ENCODE measurements around the gene LAMA5.

DNA sequence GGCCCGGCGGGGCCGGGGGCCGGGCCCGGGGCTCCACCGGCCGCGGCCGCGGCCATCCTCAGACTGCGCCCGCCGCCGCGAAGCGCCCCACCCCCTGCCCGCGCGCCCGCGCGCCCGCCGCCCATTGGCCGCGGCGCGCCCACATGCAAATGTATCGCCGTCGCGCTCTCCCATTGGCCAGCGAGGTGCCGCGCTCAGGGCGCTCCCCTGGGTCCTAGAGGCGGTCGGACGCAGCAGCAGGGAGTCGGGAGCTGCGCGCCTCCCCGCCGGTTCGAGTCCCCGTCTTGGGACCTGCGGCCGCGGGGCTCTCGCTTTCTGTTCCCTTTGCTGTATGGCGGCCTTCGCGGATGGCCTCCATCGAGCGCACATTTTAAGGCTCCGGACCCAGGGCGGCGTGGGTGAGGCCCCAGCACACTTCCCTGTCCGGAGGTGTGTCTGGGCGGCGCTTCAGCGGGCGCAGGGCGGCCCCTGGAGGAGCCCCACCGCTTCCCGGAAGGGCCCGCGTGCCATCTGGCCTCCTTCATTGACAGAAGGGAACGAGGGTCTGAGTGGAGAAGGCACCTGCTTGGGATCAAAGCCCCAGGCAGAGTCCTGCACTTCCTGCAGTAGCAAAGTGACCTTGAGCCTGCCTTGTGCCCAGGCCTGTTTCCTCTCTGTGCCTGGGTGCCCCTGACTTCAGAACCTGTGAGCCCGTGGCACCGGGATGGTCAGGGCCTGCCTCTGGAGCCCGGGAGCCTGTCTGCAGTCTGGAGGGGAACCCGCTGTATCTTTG lies 40.3 kb upstream of the LAMA5 start, which contains the start of gene CABLES2:
- TF ChIP-seq EP300 (IDR thresholded peaks at IDR 0.05; ENCODE audit: borderline replicate concordance) (peak; percentile 17; the same call in 1 of the 2 replicates), RAD21 (IDR thresholded peaks at IDR 0.05; ENCODE audit: low read depth) (no peak; the same call in 1 of the 2 replicates), EGR1 (IDR thresholded peaks at IDR 0.05) (no peak), TAF1 (IDR thresholded peaks at IDR 0.05; ENCODE audit: low read depth) (peak; percentile 57; the same call in 1 of the 2 replicates), TEAD4 (IDR thresholded peaks at IDR 0.05) (no peak)
- TF ChIP-seq, protein P1, sequence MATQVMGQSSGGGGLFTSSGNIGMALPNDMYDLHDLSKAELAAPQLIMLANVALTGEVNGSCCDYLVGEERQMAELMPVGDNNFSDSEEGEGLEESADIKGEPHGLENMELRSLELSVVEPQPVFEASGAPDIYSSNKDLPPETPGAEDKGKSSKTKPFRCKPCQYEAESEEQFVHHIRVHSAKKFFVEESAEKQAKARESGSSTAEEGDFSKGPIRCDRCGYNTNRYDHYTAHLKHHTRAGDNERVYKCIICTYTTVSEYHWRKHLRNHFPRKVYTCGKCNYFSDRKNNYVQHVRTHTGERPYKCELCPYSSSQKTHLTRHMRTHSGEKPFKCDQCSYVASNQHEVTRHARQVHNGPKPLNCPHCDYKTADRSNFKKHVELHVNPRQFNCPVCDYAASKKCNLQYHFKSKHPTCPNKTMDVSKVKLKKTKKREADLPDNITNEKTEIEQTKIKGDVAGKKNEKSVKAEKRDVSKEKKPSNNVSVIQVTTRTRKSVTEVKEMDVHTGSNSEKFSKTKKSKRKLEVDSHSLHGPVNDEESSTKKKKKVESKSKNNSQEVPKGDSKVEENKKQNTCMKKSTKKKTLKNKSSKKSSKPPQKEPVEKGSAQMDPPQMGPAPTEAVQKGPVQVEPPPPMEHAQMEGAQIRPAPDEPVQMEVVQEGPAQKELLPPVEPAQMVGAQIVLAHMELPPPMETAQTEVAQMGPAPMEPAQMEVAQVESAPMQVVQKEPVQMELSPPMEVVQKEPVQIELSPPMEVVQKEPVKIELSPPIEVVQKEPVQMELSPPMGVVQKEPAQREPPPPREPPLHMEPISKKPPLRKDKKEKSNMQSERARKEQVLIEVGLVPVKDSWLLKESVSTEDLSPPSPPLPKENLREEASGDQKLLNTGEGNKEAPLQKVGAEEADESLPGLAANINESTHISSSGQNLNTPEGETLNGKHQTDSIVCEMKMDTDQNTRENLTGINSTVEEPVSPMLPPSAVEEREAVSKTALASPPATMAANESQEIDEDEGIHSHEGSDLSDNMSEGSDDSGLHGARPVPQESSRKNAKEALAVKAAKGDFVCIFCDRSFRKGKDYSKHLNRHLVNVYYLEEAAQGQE (IDR thresholded peaks at IDR 0.05; ENCODE audit: low read depth) = no peak
- TF ChIP-seq, protein P2, sequence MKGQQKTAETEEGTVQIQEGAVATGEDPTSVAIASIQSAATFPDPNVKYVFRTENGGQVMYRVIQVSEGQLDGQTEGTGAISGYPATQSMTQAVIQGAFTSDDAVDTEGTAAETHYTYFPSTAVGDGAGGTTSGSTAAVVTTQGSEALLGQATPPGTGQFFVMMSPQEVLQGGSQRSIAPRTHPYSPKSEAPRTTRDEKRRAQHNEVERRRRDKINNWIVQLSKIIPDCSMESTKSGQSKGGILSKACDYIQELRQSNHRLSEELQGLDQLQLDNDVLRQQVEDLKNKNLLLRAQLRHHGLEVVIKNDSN (IDR thresholded peaks at IDR 0.05) = 0 out of 2 replicates have a peak, but pooled peaks have one; percentile 25
- TF ChIP-seq, protein P3, sequence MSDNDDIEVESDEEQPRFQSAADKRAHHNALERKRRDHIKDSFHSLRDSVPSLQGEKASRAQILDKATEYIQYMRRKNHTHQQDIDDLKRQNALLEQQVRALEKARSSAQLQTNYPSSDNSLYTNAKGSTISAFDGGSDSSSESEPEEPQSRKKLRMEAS (IDR thresholded peaks at IDR 0.05) = peak; percentile 81
